ENCODE data around the gene CACNA2D4. TPM values are rescaled to one million over a fixed set of nuclear protein-coding genes. Genes with fewer than 3 reads are reported as not detected.

CACNA2D4 gene
- total RNA-seq, 1 donor from 2014 or later = 1.2 TPM

GRCh38 chr12:1912580-1913376, 5.7 kb downstream of the CACNA2D4 start:
- intact Hi-C loops (cut with micrococcal nuclease) = no loop called here
- no peak for TF ChIP-seq CTCF (IDR thresholded peaks at IDR 0.05; ENCODE audit: borderline replicate concordance)
- Histone ChIP-seq H3K4me1 (peaks cover 20% of the 10 kb centered on the region), H3K27ac (replicated peaks) (no peak overlapping the region), H3K27me3 (ENCODE audit: low read depth) (peaks cover 25% of the 10 kb centered on the region), H3K4me3 (no peak overlapping the region), H3K36me3 (no peaks in the 10 kb centered on the region), H3K9me3 (replicated peaks) (no peaks in the 10 kb centered on the region)
- DNase-seq = no peak

GRCh38 chr12:1911598-1912575, 6.6 kb downstream of the CACNA2D4 start:
- no peak overlapping the region for H3K27ac ChIP-seq (replicated peaks)
- peaks cover 3% of the 10 kb centered on the region for H3K9me3 ChIP-seq (replicated peaks)
- intact Hi-C loops (cut with micrococcal nuclease) = no loop called here
- H3K36me3 ChIP-seq = no peaks in the 10 kb centered on the region
- peaks cover 26% of the 10 kb centered on the region for H3K27me3 ChIP-seq (ENCODE audit: low read depth)
- H3K4me3 ChIP-seq = no peak overlapping the region
- peaks cover 13% of the 10 kb centered on the region for H3K4me1 ChIP-seq
- no peak for TF ChIP-seq CTCF (IDR thresholded peaks at IDR 0.05; ENCODE audit: borderline replicate concordance)
- DNase-seq = no peak

GRCh38 chr12:1910468-1910867, 8.0 kb downstream of the CACNA2D4 start:
- no peak overlapping the region for H3K4me3 ChIP-seq
- intact Hi-C loops (cut with micrococcal nuclease) = no loop called here
- H3K36me3 ChIP-seq = no peaks in the 10 kb centered on the region
- H3K9me3 ChIP-seq (replicated peaks) = peaks cover 14% of the 10 kb centered on the region
- no peak overlapping the region for H3K27ac ChIP-seq (replicated peaks)
- H3K27me3 ChIP-seq (ENCODE audit: low read depth) = peaks cover 26% of the 10 kb centered on the region
- no peak for DNase-seq
- peaks cover 8% of the 10 kb centered on the region for H3K4me1 ChIP-seq
- TF ChIP-seq CTCF (IDR thresholded peaks at IDR 0.05; ENCODE audit: borderline replicate concordance) = no peak

GRCh38 chr12:1908758-1909157, 9.7 kb downstream of the CACNA2D4 start:
- no peaks in the 10 kb centered on the region for H3K36me3 ChIP-seq
- peaks cover 8% of the 10 kb centered on the region for H3K4me1 ChIP-seq
- TF ChIP-seq CTCF (IDR thresholded peaks at IDR 0.05; ENCODE audit: borderline replicate concordance) = no peak
- H3K9me3 ChIP-seq (replicated peaks) = peaks cover 32% of the 10 kb centered on the region
- no peak overlapping the region for H3K27ac ChIP-seq (replicated peaks)
- peaks cover 26% of the 10 kb centered on the region for H3K27me3 ChIP-seq (ENCODE audit: low read depth)
- intact Hi-C loops (cut with micrococcal nuclease) = no loop called here
- DNase-seq = no peak
- no peak overlapping the region for H3K4me3 ChIP-seq
